Astrocyte of the cerebellum (primary cell): ENCODE measurements around the gene ISL1.
A peak's percentile ranks its signal among the peaks of the same experiment; 100 is the strongest.

Experiments used
- DNase-seq: peaks from one replicate; pipeline ENCODE4 v3.0.0-alpha.2; 2011; ENCODE audit warnings: low read depth
- H3K4me3 ChIP-seq: 2 replicates; pipeline ENCODE4 v1.5.1; 2011; ENCODE audit warnings: mild to moderate bottlenecking, low read depth, low read length, moderate library complexity
- in situ Hi-C: cut with HindIII; loops from 2 replicates; pipeline ENCODE4 v1.10.0; 2017; ENCODE audit warnings: low sequenced_read_pairs
- TF ChIP-seq, protein P1 (sequence below): IDR thresholded peaks from 2 replicates; pipeline ENCODE4 v1.5.1; 2012; ENCODE audit warnings: low read length, low read depth, moderate library complexity, mild to moderate bottlenecking; ENCODE audit errors: missing control alignments

ISL1 gene

DNA sequence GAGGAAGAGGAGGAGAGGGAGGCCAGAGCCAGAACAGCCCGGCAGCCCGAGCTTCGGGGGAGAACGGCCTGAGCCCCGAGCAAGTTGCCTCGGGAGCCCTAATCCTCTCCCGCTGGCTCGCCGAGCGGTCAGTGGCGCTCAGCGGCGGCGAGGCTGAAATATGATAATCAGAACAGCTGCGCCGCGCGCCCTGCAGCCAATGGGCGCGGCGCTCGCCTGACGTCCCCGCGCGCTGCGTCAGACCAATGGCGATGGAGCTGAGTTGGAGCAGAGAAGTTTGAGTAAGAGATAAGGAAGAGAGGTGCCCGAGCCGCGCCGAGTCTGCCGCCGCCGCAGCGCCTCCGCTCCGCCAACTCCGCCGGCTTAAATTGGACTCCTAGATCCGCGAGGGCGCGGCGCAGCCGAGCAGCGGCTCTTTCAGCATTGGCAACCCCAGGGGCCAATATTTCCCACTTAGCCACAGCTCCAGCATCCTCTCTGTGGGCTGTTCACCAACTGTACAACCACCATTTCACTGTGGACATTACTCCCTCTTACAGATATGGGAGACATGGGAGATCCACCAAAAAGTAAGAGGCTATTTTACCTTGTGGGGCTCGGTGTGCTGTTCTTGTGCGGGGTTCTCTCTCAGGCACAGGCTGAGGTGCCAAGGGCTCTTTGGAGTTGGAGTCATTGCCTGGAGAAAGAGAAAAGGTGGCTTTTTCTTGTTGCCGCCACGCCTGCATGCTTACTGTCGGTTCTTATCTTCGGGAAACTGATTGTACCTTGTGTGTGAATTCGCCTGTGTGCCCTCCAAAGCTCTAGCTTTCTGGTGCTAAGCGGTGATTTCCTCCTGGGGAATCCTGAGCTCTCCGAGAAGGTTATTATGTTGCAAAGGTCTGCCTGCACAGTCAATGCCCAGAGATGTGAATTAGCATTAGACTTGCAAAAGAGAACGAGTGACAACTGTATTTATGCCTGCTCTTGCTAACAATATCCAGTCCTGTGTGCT, at the start of gene ISL1:
Gene ISL1 (plus strand): TSS at position 318 of the 991 bp plus-strand sequence. CDS start 224 bp downstream, at position 542.
- no peak for DNase-seq
- in situ Hi-C loops = no loop called here
- TF ChIP-seq, protein P1, sequence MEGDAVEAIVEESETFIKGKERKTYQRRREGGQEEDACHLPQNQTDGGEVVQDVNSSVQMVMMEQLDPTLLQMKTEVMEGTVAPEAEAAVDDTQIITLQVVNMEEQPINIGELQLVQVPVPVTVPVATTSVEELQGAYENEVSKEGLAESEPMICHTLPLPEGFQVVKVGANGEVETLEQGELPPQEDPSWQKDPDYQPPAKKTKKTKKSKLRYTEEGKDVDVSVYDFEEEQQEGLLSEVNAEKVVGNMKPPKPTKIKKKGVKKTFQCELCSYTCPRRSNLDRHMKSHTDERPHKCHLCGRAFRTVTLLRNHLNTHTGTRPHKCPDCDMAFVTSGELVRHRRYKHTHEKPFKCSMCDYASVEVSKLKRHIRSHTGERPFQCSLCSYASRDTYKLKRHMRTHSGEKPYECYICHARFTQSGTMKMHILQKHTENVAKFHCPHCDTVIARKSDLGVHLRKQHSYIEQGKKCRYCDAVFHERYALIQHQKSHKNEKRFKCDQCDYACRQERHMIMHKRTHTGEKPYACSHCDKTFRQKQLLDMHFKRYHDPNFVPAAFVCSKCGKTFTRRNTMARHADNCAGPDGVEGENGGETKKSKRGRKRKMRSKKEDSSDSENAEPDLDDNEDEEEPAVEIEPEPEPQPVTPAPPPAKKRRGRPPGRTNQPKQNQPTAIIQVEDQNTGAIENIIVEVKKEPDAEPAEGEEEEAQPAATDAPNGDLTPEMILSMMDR = no peak
- peak within 1 kb of the TSS; percentile 45 for H3K4me3 ChIP-seq

DNA sequence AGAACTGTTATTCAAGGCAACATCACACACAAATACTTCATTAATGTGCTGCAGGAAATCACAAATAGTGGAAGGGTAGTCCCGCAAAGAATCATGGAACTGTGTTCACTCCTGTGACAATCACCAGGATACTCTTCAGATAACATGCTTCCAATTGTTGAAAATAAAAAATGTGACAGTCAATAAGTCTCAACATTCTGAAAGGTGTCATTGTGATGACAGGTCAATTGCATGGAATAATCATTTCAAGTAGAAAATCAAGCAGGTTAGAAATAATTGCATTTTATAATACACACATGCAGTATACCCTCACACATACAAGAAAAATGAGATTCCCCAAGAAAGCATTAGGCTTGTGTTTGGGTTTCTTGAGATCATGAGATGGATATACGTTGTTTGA, 46.4 kb upstream of the ISL1 start:
- no peak overlapping the region for H3K4me3 ChIP-seq
- TF ChIP-seq, protein P1 = no peak
- DNase-seq = no peak
- in situ Hi-C loops = no loop called here

DNA sequence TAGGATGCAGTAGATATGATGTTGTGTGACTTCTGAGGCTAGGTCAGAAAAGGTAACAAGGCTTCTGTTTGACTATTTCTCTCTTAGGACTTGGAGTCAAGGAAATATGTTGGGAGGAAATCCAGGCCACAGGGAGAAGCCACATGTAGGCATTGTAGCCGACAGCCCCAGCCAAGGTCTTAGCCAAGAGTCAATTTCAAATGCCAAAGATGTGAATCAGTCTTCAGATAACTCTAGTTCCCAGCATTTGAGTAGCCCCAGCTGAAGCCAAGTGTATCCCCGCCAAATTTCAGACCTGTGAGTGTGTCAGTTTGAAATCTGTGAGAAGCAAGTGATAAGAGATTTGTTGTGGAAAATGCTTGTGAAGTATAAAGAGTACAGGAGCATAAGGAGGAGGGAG, 38.1 kb upstream of the ISL1 start:
- no peak overlapping the region for H3K4me3 ChIP-seq
- DNase-seq = peak; percentile 37
- in situ Hi-C loops = no loop called here
- TF ChIP-seq, protein P1 = no peak

DNA sequence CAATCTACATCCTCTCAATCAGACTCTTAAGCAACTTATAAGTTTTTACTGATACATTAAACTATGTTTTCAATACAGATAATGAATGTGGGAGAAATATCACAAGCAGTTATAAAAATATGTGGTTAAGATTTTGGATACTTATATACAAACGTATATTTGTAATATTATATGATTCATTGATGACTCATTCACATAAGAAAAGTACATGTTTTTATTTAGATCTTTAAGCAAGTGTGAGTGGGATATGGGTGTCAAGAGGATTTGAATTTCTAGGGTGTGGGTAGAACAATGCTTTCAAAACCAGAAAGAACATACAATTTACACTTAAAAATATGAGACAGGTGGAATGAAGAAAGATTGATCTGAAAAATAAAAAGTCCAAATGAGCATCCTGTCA, 36.1 kb upstream of the ISL1 start:
- TF ChIP-seq, protein P1 = no peak
- DNase-seq = no peak
- in situ Hi-C loops = no loop called here
- no peak overlapping the region for H3K4me3 ChIP-seq

DNA sequence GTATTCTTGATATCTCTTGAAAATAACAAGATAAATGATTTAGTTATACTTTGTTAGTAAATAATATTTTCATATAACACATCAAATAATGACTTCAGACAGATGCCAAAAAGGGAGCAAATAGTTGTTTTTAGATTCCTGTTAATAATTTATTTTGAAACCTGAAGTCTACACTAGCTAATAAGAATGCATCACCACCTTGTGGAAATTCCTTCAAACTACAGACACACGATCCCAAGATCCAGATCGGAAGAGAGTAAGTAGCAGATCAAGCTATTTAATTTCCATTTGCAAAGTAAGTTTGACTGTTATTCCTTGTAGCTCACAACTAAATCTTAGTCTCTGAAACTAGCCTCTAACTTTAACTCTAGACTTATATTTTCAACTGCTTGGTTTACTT, 35.5 kb upstream of the ISL1 start:
- in situ Hi-C loops = no loop called here
- TF ChIP-seq, protein P1 = no peak
- no peak for DNase-seq
- H3K4me3 ChIP-seq = no peak overlapping the region

DNA sequence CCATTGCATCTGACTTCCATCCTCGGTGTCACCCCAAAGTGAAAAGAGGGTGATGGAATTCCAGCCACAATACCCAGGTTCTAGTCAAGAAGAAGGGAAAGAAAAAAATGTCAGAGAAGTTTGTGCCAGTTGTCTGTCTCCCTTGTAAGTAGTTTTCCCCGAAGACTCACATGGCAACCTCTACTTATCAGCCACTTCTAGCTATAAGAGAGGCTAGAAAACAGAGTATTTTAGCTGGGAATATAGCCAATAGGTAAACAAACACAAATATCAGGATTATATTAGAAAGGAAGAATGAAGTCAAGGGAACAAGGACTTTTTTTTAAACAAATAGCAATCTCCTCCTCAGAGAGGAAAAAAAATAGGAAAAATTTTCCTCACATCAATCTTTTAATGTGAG, 12.2 kb upstream of the ISL1 start:
- in situ Hi-C loops = no loop called here
- no peak overlapping the region for H3K4me3 ChIP-seq
- TF ChIP-seq, protein P1 = no peak
- no peak for DNase-seq
